WTC11 (cell line): Measurements from ENCODE around the gene FAM53B.

Source experiments
- ATF2 ChIP-seq: sonication (generic); formaldehyde crosslinking; IDR thresholded peaks from 2 replicates; pipeline ENCODE4 v1.8.1; 2022; ENCODE audit warnings: low read depth, missing genetic modification reagents, borderline replicate concordance
- ATF6 ChIP-seq: sonication (generic); formaldehyde crosslinking; IDR thresholded peaks from 2 replicates; pipeline ENCODE4 v1.8.1; 2023; ENCODE audit warnings: mild to moderate bottlenecking, missing genetic modification reagents
- CREB1 ChIP-seq: sonication (generic); formaldehyde crosslinking; IDR thresholded peaks from 2 replicates; pipeline ENCODE4 v1.8.0; 2023; ENCODE audit warnings: mild to moderate bottlenecking, missing genetic modification reagents
- CTCF ChIP-seq: fragments of 200-600 bp; IDR thresholded peaks from 2 replicates; pipeline ENCODE4 v1.8.0; 2022; ENCODE audit warnings: antibody characterized with exemption
- ESRRA ChIP-seq: sonication (generic); formaldehyde crosslinking; IDR thresholded peaks from 2 replicates; pipeline ENCODE4 v1.8.1; 2022; ENCODE audit warnings: mild to moderate bottlenecking, missing genetic modification reagents, borderline replicate concordance
- MLX ChIP-seq: sonication (generic); formaldehyde crosslinking; IDR thresholded peaks from 2 replicates; pipeline ENCODE4 v1.8.1; 2023; ENCODE audit warnings: mild to moderate bottlenecking, missing genetic modification reagents, moderate library complexity
- MXD4 ChIP-seq: fragments of 250-450 bp; sonication (Bioruptor Pico); IDR thresholded peaks from 2 replicates; pipeline ENCODE4 v1.8.0; 2021; ENCODE audit warnings: mild to moderate bottlenecking, moderate library complexity, borderline replicate concordance
- NR2C2 ChIP-seq: sonication (generic); formaldehyde crosslinking; IDR thresholded peaks from 2 replicates; pipeline ENCODE4 v1.8.0; 2022; ENCODE audit warnings: mild to moderate bottlenecking, missing genetic modification reagents
- TP53 ChIP-seq: sonication (generic); formaldehyde crosslinking; IDR thresholded peaks from 2 replicates; pipeline ENCODE4 v1.8.1; 2023; ENCODE audit warnings: mild to moderate bottlenecking, missing genetic modification reagents
- ZBTB21 ChIP-seq: sonication (generic); formaldehyde crosslinking; IDR thresholded peaks from 2 replicates; pipeline ENCODE4 v1.8.1; 2023; ENCODE audit warnings: mild to moderate bottlenecking, missing genetic modification reagents, borderline replicate concordance

- TF ChIP-seq CTCF (no peak), ATF2 (CRISPR knock-in tag) (no peak), NR2C2 (CRISPR knock-in tag) (no peak), ESRRA (CRISPR knock-in tag) (no peak), ZBTB21 (no peak), CREB1 (CRISPR knock-in tag) (no peak), MXD4 (CRISPR knock-in tag) (no peak), ATF6 (CRISPR knock-in tag) (no peak), TP53 (CRISPR knock-in tag) (no peak), MLX (CRISPR knock-in tag) (no peak)
Measured at GRCh38 chr10:124632064-124632531, 112.1 kb downstream of the FAM53B start.
